Measurements from ENCODE around the gene SBK3.

The SBK3 gene

GRCh38 chr19:55546822-55547614 is 1.7 kb upstream of the SBK3 start:
- H3K23ac ChIP-seq (ENCODE audit: low read length), result no peak overlapping the region
- no peak overlapping the region for H4K12ac ChIP-seq (ENCODE audit: low read depth, low read length)
- H2AFZ ChIP-seq (ENCODE audit: insufficient read depth, low read length, poor library complexity), result no peak overlapping the region
- no peak overlapping the region for H4K91ac ChIP-seq (ENCODE audit: low read depth, low read length)
- H2BK120ac ChIP-seq (ENCODE audit: insufficient read depth, low read length, poor library complexity), result no peak overlapping the region
- H3K79me1 ChIP-seq (ENCODE audit: low read length), result peaks cover 5% of the 10 kb centered on the region
- no peaks in the 10 kb centered on the region for H3K36me3 ChIP-seq (ENCODE audit: control insufficient read depth in 1 of 2, insufficient read depth in 2 of 2, low read length in 2 of 2)
- peaks cover 2% of the 10 kb centered on the region for H3K9me3 ChIP-seq (ENCODE audit: insufficient read depth, low read depth, low read length)
- no peaks in the 10 kb centered on the region for H3K79me2 ChIP-seq (ENCODE audit: control insufficient read depth, insufficient read depth, low read length, poor library complexity)
- no CpG with 5 or more reads among the region's 17 CpGs for WGBS (ENCODE audit: extremely low coverage, insufficient coverage, insufficient read length)
- no peak overlapping the region for H2AK5ac ChIP-seq (ENCODE audit: low read length)
- peak in 1 of 2 donors; percentile 28 for DNase-seq
- peaks cover 7 to 12% of the 10 kb centered on the region in 2 experiments for H3K4me1 ChIP-seq (ENCODE audit: control insufficient read depth in 1 of 2, insufficient read depth in 2 of 2, low read length in 2 of 2)
- H4K8ac ChIP-seq (ENCODE audit: low read depth, low read length), result no peak overlapping the region
- H3K27ac ChIP-seq (ENCODE audit: low read depth, low read length), result no peak overlapping the region
- H3K18ac ChIP-seq (ENCODE audit: low read length), result no peak overlapping the region
- H2BK12ac ChIP-seq (ENCODE audit: low read length), result no peak overlapping the region
- no peak overlapping the region for H3K4me2 ChIP-seq (ENCODE audit: low read length)
- no peak overlapping the region for H3K4ac ChIP-seq (ENCODE audit: low read depth, low read length)
- no peak overlapping the region for H2BK5ac ChIP-seq (ENCODE audit: low read depth, low read length, poor library complexity)
- no peak overlapping the region for H3K4me3 ChIP-seq (ENCODE audit: low read depth, low read length)
- no peak overlapping the region for H3K9ac ChIP-seq (ENCODE audit: low read length)
- no peak overlapping the region for H3K14ac ChIP-seq (ENCODE audit: low read length)
- H3K27me3 ChIP-seq (ENCODE audit: insufficient read depth, low read length), result no peaks in the 10 kb centered on the region

- Histone ChIP-seq H3K4me3 (ENCODE audit: low read depth, low read length) (no peak overlapping the region), H3K14ac (ENCODE audit: low read length) (peak overlapping the region; percentile 32), H3K4ac (ENCODE audit: low read depth, low read length) (no peak overlapping the region), H4K8ac (ENCODE audit: low read depth, low read length) (no peak overlapping the region), H3K79me2 (ENCODE audit: control insufficient read depth, insufficient read depth, low read length, poor library complexity) (no peaks in the 10 kb centered on the region), H2BK12ac (ENCODE audit: low read length) (no peak overlapping the region), H3K36me3 (ENCODE audit: control insufficient read depth in 1 of 2, insufficient read depth in 2 of 2, low read length in 2 of 2) (no peaks in the 10 kb centered on the region), H2AK5ac (ENCODE audit: low read length) (no peak overlapping the region), H4K91ac (ENCODE audit: low read depth, low read length) (peak overlapping the region; percentile 19), H2AFZ (ENCODE audit: insufficient read depth, low read length, poor library complexity) (peak overlapping the region; percentile 56), H3K27me3 (ENCODE audit: insufficient read depth, low read length) (no peaks in the 10 kb centered on the region), H3K79me1 (ENCODE audit: low read length) (peaks cover 5% of the 10 kb centered on the region), H3K9ac (ENCODE audit: low read length) (no peak overlapping the region), H3K9me3 (ENCODE audit: insufficient read depth, low read depth, low read length) (peaks cover 2% of the 10 kb centered on the region), H3K23ac (ENCODE audit: low read length) (no peak overlapping the region), H3K27ac (ENCODE audit: low read depth, low read length) (no peak overlapping the region), H2BK5ac (ENCODE audit: low read depth, low read length, poor library complexity) (no peak overlapping the region), H2BK120ac (ENCODE audit: insufficient read depth, low read length, poor library complexity) (no peak overlapping the region), H3K18ac (ENCODE audit: low read length) (no peak overlapping the region), H4K12ac (ENCODE audit: low read depth, low read length) (no peak overlapping the region), H3K4me1 (ENCODE audit: control insufficient read depth in 1 of 2, insufficient read depth in 2 of 2, low read length in 2 of 2) (peaks cover 7 to 12% of the 10 kb centered on the region in 2 experiments), H3K4me2 (ENCODE audit: low read length) (no peak overlapping the region)
- WGBS (ENCODE audit: extremely low coverage, insufficient coverage, insufficient read length), result no CpG with 5 or more reads among the region's 11 CpGs
- DNase-seq, result no peak
Observed at GRCh38 chr19:55546011-55546410, 668 bp upstream of the SBK3 start.

GRCh38 chr19:55544776-55545439 is 435 bp downstream of the SBK3 start:
- Histone ChIP-seq H2BK12ac (ENCODE audit: low read length) (no peak overlapping the region), H3K27me3 (ENCODE audit: insufficient read depth, low read length) (no peaks in the 10 kb centered on the region), H3K79me1 (ENCODE audit: low read length) (peaks cover 3% of the 10 kb centered on the region), H3K27ac (ENCODE audit: low read depth, low read length) (no peak overlapping the region), H3K4me3 (ENCODE audit: low read depth, low read length) (no peak overlapping the region), H2AK5ac (ENCODE audit: low read length) (no peak overlapping the region), H3K4me1 (ENCODE audit: control insufficient read depth in 1 of 2, insufficient read depth in 2 of 2, low read length in 2 of 2) (peaks cover 3 to 8% of the 10 kb centered on the region in 2 experiments), H3K9ac (ENCODE audit: low read length) (no peak overlapping the region), H3K79me2 (ENCODE audit: control insufficient read depth, insufficient read depth, low read length, poor library complexity) (no peaks in the 10 kb centered on the region), H3K18ac (ENCODE audit: low read length) (no peak overlapping the region), H3K9me3 (ENCODE audit: insufficient read depth, low read depth, low read length) (peaks cover 2% of the 10 kb centered on the region), H4K12ac (ENCODE audit: low read depth, low read length) (no peak overlapping the region), H2BK120ac (ENCODE audit: insufficient read depth, low read length, poor library complexity) (no peak overlapping the region), H4K8ac (ENCODE audit: low read depth, low read length) (no peak overlapping the region), H3K4ac (ENCODE audit: low read depth, low read length) (no peak overlapping the region), H3K14ac (ENCODE audit: low read length) (no peak overlapping the region), H2BK5ac (ENCODE audit: low read depth, low read length, poor library complexity) (no peak overlapping the region), H3K4me2 (ENCODE audit: low read length) (no peak overlapping the region), H2AFZ (ENCODE audit: insufficient read depth, low read length, poor library complexity) (no peak overlapping the region), H3K23ac (ENCODE audit: low read length) (no peak overlapping the region), H3K36me3 (ENCODE audit: control insufficient read depth in 1 of 2, insufficient read depth in 2 of 2, low read length in 2 of 2) (no peaks in the 10 kb centered on the region), H4K91ac (ENCODE audit: low read depth, low read length) (no peak overlapping the region)
- DNase-seq, result no peak
- WGBS (ENCODE audit: extremely low coverage, insufficient coverage, insufficient read length), result no CpG with 5 or more reads among the region's 23 CpGs

GRCh38 chr19:55544014-55544413 is 1.3 kb downstream of the SBK3 start:
- Histone ChIP-seq H3K23ac (ENCODE audit: low read length) (no peak overlapping the region), H3K4ac (ENCODE audit: low read depth, low read length) (no peak overlapping the region), H3K18ac (ENCODE audit: low read length) (no peak overlapping the region), H4K8ac (ENCODE audit: low read depth, low read length) (no peak overlapping the region), H4K12ac (ENCODE audit: low read depth, low read length) (no peak overlapping the region), H3K79me2 (ENCODE audit: control insufficient read depth, insufficient read depth, low read length, poor library complexity) (no peaks in the 10 kb centered on the region), H3K36me3 (ENCODE audit: control insufficient read depth in 1 of 2, insufficient read depth in 2 of 2, low read length in 2 of 2) (no peaks in the 10 kb centered on the region), H3K4me1 (ENCODE audit: control insufficient read depth in 1 of 2, insufficient read depth in 2 of 2, low read length in 2 of 2) (peaks cover 0 to 3% of the 10 kb centered on the region in 2 experiments), H3K14ac (ENCODE audit: low read length) (no peak overlapping the region), H3K27ac (ENCODE audit: low read depth, low read length) (no peak overlapping the region), H3K79me1 (ENCODE audit: low read length) (no peaks in the 10 kb centered on the region), H3K4me3 (ENCODE audit: low read depth, low read length) (no peak overlapping the region), H2BK5ac (ENCODE audit: low read depth, low read length, poor library complexity) (no peak overlapping the region), H2BK120ac (ENCODE audit: insufficient read depth, low read length, poor library complexity) (no peak overlapping the region), H3K9ac (ENCODE audit: low read length) (no peak overlapping the region), H3K9me3 (ENCODE audit: insufficient read depth, low read depth, low read length) (peaks cover 2% of the 10 kb centered on the region), H2AK5ac (ENCODE audit: low read length) (no peak overlapping the region), H4K91ac (ENCODE audit: low read depth, low read length) (no peak overlapping the region), H3K27me3 (ENCODE audit: insufficient read depth, low read length) (no peaks in the 10 kb centered on the region), H3K4me2 (ENCODE audit: low read length) (no peak overlapping the region), H2BK12ac (ENCODE audit: low read length) (no peak overlapping the region), H2AFZ (ENCODE audit: insufficient read depth, low read length, poor library complexity) (no peak overlapping the region)
- no CpG with 5 or more reads among the region's 15 CpGs for WGBS (ENCODE audit: extremely low coverage, insufficient coverage, insufficient read length)
- DNase-seq, result no peak
